Kidney epithelial cell (primary cell): ENCODE measurements around the gene CDK5RAP2. TPM values are rescaled to one million over a fixed set of nuclear protein-coding genes. Genes with fewer than 3 reads are reported as not detected.

Experiments
- DNase-seq: peaks from one replicate; pipeline ENCODE4 v3.0.0-alpha.2; 2010; ENCODE audit warnings: low read depth
- H3K27me3 ChIP-seq: 2 replicates; pipeline ENCODE4 v1.6.0; 2011; ENCODE audit warnings: low read length; ENCODE audit not compliant: control insufficient read depth, insufficient read depth
- H3K36me3 ChIP-seq: 2 replicates; pipeline ENCODE4 v1.5.1; 2011; ENCODE audit warnings: low read length; ENCODE audit not compliant: control insufficient read depth, insufficient read depth
- H3K4me3 ChIP-seq: 2 replicates; pipeline ENCODE4 v1.5.1; 2011; ENCODE audit warnings: low read depth, mild to moderate bottlenecking, control low read depth, low read length
- total RNA-seq: library from RNA; depleted of rRNA; stranded (reverse); fragments of >200 nt; gene quantifications from 2 replicates; pipeline ENCODE4 v1.2.3, GENCODE V29; 2015
- TF ChIP-seq, protein P1 (sequence below): IDR thresholded peaks from 2 replicates; pipeline ENCODE4 v1.5.1; 2011; ENCODE audit warnings: mild to moderate bottlenecking, moderate library complexity, low read length, control low read depth, inconsistent platforms; ENCODE audit not compliant: insufficient read depth, poor library complexity, severe bottlenecking

The CDK5RAP2 gene
- total RNA-seq, 1 donor from 2014 or later: 41.9 TPM

DNA sequence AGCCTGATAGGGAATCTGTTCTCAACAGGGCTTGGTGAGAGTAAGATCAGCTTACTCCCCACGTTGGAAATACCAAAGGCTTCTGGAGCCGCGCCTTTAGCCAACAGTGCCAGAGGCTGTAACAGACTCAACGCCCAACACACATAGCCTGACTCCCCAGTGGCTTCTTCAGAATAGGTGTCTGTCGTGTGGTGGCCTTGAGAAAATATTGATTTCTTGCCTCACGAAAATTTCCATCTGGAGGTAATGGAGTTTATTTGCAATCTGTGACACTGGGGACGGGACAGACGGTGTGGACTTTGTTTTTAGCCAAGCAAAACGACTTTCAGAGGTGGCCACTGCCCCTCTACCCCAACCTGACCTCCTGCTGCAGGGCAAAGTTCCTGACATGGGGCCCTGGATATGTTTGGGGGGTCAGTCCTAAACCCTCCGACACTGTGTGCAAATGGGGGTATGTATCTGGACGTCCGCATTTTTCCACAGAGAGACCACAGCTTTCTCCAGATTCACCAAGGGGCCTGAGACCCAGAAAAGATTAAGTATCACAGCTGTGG lies 189.3 kb downstream of the CDK5RAP2 start:
- no peak for DNase-seq
- H3K36me3 ChIP-seq: peaks cover 3% of the 10 kb centered on the region
- no peaks in the 10 kb centered on the region for H3K27me3 ChIP-seq
- no peak overlapping the region for H3K4me3 ChIP-seq
- TF ChIP-seq, protein P1, sequence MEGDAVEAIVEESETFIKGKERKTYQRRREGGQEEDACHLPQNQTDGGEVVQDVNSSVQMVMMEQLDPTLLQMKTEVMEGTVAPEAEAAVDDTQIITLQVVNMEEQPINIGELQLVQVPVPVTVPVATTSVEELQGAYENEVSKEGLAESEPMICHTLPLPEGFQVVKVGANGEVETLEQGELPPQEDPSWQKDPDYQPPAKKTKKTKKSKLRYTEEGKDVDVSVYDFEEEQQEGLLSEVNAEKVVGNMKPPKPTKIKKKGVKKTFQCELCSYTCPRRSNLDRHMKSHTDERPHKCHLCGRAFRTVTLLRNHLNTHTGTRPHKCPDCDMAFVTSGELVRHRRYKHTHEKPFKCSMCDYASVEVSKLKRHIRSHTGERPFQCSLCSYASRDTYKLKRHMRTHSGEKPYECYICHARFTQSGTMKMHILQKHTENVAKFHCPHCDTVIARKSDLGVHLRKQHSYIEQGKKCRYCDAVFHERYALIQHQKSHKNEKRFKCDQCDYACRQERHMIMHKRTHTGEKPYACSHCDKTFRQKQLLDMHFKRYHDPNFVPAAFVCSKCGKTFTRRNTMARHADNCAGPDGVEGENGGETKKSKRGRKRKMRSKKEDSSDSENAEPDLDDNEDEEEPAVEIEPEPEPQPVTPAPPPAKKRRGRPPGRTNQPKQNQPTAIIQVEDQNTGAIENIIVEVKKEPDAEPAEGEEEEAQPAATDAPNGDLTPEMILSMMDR: no peak

- Histone ChIP-seq H3K27me3 (no peaks in the 10 kb centered on the region), H3K4me3 (no peak overlapping the region), H3K36me3 (peaks cover 3% of the 10 kb centered on the region)
- no peak for DNase-seq
- TF ChIP-seq, protein P1: no peak
Measured at GRCh38 chr9:120389867-120390266, 190.1 kb downstream of the CDK5RAP2 start.

- H3K36me3 ChIP-seq: peaks cover 3% of the 10 kb centered on the region
- no peak overlapping the region for H3K4me3 ChIP-seq
- TF ChIP-seq, protein P1: no peak
- DNase-seq: no peak
- no peaks in the 10 kb centered on the region for H3K27me3 ChIP-seq
Measured at GRCh38 chr9:120389300-120389699, 190.7 kb downstream of the CDK5RAP2 start.

DNA sequence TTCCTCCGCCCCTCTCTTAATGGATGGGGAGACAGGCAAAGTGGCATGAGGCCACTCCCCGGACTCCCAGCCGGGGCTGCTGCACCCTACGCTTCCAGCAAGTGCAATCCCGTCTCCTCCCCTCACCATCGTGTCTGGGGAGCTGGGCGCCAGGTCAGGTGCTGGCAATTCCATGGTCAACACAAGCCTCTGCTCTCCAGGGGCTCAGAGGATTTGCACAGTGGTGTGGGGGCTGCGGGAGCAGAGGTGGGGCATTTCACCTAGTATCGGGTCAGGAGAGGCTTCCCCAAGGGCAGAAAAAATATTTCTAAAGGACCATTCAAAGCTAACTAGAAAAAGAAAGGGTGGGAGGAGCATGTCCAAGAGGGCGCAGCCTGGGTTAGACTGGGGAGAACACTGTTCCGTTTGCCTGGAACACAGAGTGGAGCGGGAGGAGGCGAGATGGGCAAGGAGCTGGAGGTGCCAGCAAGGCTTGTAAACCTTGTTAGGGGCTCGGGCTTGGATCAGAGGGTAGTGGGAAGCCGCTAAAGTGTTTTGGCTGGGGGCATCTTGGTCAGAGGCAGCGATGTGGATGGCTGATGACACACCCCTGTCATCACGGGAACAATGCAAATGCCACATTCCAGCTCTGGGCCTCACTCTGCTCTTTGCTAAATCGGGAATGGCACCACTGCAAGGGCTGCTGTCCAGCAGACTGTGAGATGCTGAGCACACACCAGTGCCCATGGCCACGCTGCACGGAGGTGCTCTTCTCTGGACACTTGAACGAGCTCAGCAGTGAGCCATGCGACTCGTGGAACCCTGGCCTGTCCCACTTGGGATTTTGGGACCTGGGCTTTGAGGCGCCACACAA lies 191.7 kb downstream of the CDK5RAP2 start:
- no peak for DNase-seq
- Histone ChIP-seq H3K36me3 (peaks cover 3% of the 10 kb centered on the region), H3K4me3 (no peak overlapping the region), H3K27me3 (no peaks in the 10 kb centered on the region)
- TF ChIP-seq, protein P1: no peak

DNA sequence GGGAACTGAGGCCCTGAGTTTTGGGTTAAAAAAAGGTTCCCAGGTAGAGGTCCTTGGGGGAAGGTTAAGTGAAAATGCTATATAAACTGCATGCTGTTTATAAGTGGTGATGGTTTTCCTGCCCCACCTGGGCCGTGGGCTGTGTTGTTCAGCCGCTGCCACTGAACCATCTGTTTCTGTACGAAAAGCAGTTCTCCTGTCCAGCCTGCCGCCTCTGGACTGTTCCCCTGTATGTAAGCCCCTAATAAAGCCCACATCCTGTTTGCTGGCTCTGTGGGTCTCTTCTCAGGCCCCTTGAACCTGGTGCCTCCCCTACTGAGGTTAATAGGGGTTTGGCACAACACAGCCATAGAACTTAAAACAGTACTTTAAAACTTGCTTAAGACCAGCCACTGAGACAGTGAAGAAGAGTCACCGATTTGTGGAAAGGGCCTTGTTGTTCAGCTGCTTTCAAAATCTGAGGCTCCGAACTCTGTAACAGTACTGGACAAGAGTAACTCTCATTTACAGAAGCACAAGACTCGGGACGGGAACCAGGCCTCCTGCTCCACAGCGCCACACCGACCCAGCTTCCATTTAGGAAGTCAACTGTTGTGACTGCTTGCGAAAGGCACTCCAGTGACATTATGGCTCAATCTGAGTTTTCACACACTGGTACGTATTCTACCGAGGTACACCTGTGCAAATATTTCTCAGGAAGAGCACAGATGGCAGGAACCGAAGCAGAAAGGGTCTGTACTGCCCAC lies 192.5 kb downstream of the CDK5RAP2 start:
- peaks cover 3% of the 10 kb centered on the region for H3K36me3 ChIP-seq
- H3K4me3 ChIP-seq: no peak overlapping the region
- H3K27me3 ChIP-seq: no peaks in the 10 kb centered on the region
- no peak for DNase-seq
- TF ChIP-seq, protein P1: no peak
